NCI-H1417 treated with DMSO at 0.1 percent for 48 hours (cell line): Measurements from ENCODE around the gene PEX13.
"Not testable (repeated sequence)": the region's sequence is repeated elsewhere in the genome, so short reads cannot be mapped to it uniquely, and the experiment has no call there.

Experiments
- DNase-seq: peaks from one replicate; lab custom pipeline; 2025; lab: John Stamatoyannopoulos, UW

Gene PEX13, protein sequence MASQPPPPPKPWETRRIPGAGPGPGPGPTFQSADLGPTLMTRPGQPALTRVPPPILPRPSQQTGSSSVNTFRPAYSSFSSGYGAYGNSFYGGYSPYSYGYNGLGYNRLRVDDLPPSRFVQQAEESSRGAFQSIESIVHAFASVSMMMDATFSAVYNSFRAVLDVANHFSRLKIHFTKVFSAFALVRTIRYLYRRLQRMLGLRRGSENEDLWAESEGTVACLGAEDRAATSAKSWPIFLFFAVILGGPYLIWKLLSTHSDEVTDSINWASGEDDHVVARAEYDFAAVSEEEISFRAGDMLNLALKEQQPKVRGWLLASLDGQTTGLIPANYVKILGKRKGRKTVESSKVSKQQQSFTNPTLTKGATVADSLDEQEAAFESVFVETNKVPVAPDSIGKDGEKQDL

DNA sequence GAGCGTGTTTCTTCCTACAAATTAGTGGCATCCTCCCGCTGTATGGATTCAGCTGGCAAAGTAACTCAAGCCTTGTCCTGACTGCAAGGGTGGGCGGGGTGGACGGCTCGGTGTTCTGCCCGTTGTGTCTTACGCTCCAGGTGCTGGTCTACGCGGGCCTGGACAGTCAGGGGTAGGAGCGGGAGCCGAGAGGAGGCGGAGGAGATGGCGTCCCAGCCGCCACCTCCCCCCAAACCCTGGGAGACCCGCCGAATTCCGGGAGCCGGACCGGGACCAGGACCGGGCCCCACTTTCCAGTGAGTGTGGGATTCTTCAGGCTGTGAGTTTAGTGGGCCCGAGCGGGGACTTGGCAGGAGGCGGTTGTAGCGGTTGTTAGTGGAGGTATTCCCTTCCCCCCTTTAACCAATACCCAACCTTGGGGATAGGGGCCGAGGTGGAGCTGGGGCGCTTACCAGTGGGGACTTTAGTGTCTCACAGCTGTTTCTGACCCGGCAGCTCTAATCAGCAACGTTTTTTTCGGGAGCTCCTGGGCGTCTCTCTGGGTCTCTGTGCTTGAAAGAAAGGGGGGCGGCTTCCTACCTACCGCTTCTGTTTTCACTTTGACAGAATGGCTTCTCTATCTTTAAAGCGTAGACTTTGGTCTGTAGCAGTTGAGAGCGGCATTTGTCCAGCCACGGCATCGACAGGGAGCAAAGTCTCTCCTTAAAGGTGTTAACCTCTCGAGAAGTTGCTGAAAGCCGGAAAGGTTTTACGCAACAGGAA lies at the start of gene PEX13, which contains the start of gene PUS10:
Gene PEX13 (plus strand): TSS at position 165 of the 762 bp plus-strand sequence. CDS start 40 bp downstream, at position 205.
Gene PUS10 (minus strand): TSS at position 700 of the 762 bp plus-strand sequence. CDS start 6,365 bp downstream, outside the sequence.
- DNase-seq: no peak

DNA sequence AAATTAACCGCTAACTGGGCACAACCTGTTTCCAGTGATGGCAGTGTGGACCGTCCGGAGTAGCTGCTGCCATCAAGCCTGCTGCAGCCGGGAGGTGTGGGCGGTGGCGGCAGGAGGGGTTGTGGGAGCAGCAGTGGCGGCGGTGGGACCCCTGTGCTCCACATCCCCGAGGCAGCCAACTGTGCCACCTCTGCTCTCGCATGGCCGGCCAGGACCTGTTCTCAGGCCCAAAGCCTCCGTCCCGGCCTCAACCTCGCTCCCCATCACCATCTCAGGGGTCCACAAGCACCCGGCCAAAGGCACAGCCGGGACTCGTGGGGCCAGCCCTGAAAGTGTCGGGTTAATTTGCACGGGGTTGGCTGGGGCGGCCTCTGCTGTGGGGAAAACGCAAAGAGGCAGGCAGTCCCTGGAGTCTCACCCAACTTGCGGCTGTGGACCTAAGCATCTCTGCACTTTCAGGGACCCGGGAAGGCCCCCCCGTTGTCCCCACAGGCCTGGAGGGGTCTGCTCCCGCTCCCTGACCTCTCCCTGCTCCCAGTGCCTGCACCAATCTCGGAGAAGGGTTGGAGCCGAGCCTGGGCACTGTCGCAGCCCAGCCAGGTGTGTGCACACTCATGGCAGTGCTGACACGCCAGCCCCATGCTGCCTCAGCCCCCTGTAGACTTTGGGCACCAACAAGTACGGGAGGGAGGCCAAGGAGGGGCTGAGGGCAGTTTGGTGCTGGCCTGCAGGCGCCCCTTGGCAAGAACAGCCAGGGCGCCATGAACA lies 44.4 kb upstream of the PEX13 start:
- DNase-seq: no peak

DNA sequence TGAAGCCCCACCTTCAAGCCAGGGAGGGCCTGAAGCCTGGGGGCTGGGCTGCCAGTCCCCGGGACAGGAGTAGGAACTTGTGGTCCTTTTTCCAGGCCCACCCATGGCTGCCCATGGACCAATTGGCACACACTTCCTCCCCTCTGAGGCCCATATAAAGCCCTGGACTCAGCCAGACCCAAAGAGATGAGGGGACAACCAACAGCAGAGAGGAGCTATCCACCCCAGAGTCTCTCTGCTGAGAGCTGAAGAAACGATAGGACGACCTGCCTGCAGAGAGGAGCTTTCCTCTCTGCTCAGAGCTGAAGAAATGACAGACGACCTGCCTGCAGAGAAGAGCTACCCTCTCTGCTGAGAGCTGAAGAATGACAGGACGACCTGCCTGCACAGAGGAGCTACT lies 43.8 kb upstream of the PEX13 start:
- DNase-seq: no peak

DNA sequence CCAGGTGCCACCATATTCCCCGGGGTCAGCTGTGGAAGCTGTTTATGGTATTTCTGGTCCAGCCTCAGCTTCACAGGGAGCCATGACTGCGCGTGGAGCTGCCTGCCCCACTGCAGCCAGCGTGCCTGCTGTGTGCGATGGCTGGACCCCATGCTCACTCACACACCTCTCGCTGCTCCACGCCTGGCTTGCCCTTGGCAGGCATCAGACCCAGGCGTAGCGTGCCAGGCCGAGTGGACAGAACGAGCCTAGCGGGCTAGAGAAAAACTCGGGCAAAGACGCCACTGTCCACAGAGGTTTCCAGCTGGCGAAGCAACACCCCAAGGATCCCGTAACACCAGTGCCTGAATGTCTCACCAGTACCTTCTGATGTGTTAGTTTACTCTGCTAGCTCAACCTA lies 42.9 kb upstream of the PEX13 start:
- no peak for DNase-seq

DNA sequence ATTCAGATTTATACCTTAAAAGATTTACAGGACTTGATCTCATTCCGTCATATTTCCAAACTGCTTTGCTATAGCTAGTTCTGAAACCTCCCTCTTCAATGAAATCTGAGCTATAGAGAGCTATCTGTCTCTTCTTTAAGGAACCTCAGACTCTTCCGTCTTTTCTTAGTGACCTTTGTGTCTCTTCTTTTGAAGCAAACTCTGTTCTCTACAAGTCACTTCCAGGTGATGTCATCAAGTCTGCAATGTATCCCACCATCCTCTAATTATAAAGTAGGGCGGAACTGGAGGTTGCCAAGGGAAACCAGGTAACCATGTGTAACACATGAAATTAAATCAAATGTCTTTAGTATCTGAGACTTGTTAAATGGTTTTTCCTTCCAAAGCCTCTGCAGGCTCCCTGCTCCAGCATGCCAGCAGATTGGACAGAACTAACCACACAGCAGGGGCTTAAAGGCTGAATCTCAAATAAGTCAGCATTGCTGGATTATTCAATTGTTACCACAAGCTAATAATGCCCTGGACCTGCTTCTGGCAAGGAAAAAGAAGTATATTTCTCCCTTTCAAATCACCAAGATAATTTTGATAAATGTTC lies 41.2 kb upstream of the PEX13 start:
- no peak for DNase-seq

DNA sequence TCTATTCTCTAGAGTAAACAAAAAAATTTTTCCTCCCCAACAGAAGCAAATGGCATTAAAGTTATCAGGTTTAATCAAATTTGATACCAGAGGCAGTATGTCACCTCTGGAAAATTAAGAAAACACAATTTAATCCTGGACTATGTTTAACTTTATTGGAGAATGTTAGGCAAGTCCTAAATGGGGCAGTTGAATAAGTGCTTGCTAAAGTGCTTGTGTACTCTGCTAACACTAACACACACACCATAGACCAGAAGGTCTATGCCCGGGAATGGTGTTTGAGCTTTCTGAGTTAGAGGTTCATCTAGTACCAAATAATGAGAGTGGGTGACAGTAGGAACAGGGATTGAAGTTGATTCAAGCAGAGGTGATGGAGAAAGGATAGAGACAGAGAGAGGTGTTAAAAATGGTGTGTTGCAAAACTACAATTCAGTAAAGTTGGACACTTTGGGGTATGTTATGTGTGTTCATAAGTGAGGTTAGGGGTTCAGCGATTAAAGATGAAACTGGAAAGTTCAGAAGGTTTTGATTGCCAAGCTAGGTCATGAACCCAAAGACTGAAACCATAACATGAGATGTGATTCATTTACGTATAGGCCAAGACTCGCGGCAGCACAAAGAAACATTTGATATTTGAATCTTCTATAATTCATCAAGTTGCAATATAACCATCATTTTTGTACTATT lies 40.5 kb upstream of the PEX13 start:
- no peak for DNase-seq

DNA sequence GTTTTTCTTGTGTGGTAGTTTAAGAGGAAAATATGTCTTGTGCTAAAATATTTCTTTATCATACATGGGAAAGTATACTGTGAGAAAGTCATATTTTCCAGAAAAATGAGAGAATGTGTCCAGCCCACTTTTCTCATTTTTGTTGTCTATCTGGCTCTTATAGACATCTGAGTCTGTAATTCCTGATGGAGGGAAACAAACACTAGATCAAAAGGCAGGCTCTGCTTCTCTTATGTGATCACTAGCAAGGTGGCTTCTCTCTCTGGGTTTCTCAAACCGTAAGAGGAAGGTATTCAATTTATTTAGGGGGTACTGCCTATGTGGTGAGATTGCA lies 40.0 kb upstream of the PEX13 start:
- no peak for DNase-seq

DNA sequence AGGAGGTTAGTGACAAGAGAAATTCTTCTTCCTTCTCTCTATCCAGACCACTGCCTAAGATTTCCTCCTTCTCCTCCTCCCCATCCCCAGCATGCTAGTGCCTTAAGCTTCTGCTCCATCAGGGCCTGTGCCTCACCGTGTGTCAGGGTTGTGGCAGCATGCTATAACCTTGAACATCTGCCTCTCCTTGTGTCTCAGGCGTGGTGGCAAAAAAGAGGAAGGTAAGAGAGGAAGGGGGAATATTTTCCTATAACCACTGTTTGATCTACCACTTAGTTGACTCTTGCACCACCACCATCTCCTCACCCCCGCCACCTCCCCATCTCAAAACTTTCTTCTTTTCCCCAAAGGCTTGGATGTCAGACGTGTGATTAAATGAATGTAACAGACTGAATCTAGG lies 38.3 kb upstream of the PEX13 start:
- no peak for DNase-seq

DNA sequence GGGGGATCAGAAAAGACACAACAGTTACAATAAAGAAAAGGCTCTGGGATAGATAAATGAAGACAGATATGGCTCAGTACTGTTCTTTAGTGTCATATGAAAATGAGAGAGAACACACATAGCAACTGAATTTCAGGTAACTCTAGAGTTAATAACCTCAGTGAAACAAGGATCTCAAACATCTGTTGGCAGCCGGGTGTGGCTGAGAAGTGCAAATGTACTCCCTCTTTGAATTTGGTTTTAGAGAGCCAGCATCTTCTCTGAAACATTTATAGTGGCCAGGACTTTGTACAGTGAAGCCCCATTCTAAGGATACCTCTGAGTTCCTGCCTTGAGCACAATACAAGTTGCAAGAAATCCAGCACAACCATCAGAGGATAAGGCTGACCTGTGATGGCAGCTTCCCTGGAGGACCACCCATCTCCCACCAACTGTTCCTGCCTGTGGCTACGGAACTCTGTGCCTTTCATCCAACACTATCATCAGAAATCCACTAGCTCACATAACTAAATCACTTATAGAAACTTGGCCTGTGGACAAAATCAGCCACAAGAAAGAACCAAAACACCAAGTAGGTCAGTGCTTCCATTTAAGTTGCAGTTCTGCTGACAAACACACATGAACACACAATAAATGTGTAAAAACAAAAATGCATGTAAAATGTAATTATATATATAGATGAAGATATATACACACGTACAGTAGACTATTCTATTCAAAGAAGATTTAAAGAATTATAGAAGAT lies 37.3 kb upstream of the PEX13 start:
- no peak for DNase-seq

DNA sequence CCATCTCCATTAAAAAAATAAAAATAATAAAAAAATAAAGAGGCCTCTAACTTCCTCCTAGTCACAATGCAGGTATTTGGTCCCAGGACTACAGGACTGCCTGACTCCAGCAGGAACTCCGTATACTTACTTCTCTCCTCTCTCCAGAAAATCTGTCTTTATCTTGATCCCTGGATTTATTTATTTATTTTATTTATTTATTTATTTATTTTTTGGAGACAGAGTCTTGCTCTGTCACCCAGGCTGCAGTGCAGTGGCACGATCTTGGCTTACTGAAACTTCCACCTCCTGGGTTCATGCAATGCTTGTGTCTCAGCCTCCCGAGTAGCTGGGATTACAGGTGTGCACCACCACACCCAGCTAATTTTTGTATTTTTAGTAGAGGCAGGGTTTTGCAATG lies 35.5 kb upstream of the PEX13 start:
- not testable (repeated sequence) for DNase-seq

DNA sequence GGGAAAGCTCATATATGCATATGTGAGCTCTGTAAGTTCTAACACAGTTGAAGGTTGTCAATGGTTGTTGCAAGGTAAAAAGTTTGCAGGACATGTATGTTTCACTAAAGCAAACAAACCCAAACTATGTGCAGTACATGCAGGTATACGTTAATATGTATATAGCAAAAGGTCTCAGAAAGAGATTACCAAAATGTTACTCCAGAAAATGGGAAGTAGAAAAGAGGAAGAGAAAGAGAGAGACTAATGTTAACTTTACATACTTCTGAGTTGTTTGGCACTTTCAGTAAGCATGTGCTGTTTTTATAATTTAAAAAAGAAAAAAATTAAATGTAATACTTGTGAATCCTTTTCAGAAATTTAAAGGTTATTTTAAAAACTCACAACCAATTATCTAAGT lies 32.8 kb upstream of the PEX13 start:
- DNase-seq: no peak

DNA sequence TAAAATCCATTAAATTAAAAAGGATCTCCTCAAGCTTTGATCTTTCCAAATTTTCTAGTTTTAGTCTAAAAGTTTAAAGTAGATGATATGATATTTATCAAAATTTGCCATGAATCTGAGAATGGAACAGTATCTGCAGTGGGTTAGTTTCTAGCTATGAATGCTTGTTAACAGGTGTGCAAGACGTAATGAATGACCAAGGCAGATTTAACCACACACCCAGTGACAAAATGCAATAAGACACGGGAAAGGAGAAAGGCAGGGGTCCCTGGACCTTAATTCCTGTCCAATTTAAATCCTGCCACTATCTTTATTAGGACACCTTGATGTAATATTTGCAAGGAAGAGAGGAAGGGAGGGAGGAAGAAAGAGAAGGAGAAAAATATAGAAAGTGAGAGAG lies 30.5 kb upstream of the PEX13 start:
- DNase-seq: no peak

DNA sequence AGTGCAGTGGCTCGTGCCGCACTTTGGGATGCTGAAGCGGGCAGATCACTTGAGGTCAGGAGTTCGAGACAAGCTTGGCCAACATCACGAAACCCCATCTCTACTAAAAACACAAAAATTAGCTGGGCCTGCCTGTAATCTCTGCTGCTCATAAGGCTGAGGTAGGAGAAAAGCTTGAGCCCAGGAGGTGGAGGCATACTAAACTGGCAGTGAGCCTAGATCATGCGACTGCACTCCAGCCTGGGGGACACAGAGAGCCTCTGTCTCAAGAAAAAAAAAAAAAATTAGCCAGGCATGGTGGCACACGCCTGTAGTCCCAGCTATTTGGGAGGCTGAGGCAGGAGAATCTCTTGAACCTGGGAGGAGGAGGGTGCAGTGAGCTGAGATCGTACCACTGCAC lies 29.9 kb upstream of the PEX13 start:
- not testable (repeated sequence) for DNase-seq

DNA sequence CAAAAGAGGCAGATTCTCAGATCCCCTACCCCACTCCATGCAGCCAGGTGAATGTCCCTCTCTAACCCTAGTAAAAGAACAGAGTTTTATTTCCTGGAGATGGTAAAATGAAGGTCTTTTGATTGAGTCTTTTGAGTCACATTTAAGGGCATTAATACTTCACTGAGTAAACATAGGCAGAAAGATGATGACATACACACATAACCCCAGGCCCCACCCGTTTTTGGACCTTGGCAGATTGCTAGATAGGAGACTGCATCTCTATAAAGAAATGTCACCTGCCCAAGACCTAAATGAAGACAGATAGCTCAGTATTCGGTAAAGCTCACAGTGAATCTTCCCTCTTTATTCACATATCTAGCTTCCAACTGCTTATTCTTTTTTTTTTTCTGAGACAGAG lies 28.3 kb upstream of the PEX13 start:
- no peak for DNase-seq

DNA sequence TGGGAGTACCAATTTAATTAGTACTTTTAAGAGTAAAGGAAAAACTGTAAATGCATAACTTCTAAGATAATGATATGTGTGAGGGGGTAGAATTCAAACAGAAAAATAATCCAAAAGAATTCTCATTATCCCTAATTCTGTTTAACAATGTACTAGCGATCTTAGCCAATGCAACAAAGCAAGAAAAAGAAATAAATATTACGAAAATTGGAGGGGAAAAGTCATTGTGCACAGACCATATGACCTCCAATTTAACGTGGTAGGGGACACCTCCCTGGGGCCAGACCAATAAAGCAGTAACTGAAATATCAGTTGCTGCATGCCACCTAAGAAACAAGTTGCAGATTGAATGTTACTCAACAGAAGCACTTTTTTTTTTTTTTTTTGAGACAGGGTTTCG lies 25.9 kb upstream of the PEX13 start:
- no peak for DNase-seq

DNA sequence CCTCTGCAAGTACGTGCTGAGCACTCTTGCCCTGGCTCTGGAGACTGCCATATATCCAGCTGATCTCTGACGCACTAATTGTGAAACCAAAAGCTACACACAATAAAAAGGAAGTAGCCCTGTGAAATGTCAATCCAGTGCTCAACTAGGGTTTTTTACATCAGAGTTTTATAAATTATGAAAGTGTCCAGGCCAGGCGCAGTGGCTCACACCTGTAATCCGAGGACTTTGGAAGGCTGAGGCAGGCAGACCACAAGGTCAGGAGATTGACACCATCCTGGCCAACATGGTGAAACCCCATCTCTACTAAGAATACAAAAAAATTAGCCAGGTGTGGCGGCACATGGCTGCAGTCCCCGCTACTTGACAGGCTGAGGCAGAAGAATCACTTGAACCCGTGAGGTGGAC lies 24.5 kb upstream of the PEX13 start:
- no peak for DNase-seq

DNA sequence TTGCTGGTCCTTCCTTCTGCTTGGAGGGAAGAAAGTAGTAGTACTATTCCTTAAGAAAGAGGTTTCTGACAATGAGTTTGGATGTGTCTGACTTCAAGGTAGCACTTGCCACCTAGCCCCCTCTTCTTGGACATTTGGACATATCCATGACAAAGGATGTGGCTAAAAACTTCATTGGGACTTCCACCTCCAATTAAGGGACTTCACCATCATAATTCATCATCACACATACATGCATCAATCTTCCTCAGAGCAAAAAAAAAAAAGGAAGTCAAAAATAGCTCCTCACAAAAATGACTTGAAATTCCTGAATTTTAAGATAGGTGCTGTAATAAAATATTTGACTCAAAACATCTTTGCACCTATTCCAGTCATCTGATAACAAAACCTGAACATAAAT lies 23.4 kb upstream of the PEX13 start:
- DNase-seq: no peak

DNA sequence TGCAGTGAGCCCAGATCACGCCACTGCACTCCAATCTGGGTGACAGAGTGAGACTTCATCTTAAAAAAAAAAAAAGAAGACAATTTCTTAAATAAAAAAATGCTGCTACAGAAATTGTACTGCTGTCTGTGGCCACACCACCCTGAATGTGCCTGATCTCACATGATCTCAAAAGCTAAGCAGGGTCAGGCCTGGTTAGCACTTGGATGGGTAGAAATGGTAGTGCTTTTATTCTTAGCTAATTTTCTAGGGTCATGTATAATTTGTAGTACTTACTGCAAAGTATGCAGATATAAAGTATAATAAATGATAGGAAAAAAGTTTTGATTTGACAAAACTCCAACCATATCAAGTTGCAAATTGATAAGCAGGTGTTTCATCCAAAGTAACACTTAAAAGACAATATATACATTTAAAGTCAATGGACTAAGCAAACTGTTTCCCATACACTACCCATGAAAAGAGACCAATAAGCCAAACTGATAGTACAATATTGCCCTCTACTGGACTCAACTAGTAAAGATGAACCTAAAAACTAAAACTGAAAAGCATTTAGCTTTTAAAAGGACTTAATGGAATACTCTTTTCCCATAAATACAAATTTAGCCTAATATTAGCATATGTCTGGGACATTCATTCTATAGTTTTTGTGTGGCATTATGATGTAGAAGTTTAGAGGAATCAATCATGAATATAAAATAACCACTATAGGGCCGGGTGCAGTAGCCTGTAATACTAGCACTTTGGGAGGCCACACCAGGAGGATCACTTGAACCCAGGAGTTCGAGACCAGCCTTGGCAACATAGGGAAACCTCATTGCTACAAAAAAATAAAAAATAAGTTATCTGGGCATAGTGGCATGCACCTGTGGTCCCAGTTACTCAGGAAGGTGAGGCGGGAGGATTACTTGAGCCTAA lies 18.6 kb upstream of the PEX13 start:
- DNase-seq: peak; percentile 59

DNA sequence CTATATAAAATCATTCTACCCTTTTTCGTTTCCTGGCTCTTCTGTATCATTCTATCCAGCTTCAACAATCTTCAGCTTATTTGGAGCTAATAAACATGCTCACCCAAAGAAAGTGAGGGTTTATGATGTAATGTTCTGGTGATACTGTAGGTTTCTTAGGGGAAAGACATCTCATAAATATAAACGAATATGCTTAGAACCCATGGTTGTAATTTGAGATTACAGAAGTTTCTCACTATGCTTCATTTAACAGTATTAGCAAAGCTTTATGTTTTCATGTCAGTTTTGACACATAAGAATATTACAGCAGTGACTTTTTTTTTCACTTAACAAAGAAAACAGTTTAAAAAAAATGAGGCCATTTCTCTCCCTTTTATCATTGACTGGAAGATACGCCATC lies 11.8 kb upstream of the PEX13 start:
- DNase-seq: no peak
